Measurements from ENCODE around the gene GPS2.

GRCh38 chr17:7325031-7325528, 9.9 kb upstream of the GPS2 start:
- TF ChIP-seq POLR2A (IDR thresholded peaks at IDR 0.05; ENCODE audit: low read depth, low read length): no peak
- no peak for TF ChIP-seq CTCF (IDR thresholded peaks at IDR 0.05 in 2 of 3, conservative IDR thresholded peaks at IDR 0.05 in 1 of 3; ENCODE audit: control insufficient read depth in 2 of 3, extremely low read depth in 1 of 3, insufficient read depth in 1 of 3, low read depth in 3 of 3, low read length in 3 of 3)
- no peak for TF ChIP-seq ZNF384 (IDR thresholded peaks at IDR 0.05; ENCODE audit: borderline replicate concordance, low read depth, low read length)
- no peak for TF ChIP-seq POLR2AphosphoS2 (IDR thresholded peaks at IDR 0.05; ENCODE audit: low read depth, low read length)
- no peak for TF ChIP-seq EZH2 (IDR thresholded peaks at IDR 0.05; ENCODE audit: borderline replicate concordance, control insufficient read depth, low read depth, low read length)
- TF ChIP-seq ZNF592 (IDR thresholded peaks at IDR 0.05): no peak
- TF ChIP-seq RCOR1 (conservative IDR thresholded peaks at IDR 0.05; ENCODE audit: low read depth, low read length): no peak
- no peak for TF ChIP-seq SIN3A (IDR thresholded peaks at IDR 0.05; ENCODE audit: low read depth, low read length)
- no peak for TF ChIP-seq RAD21 (IDR thresholded peaks at IDR 0.05; ENCODE audit: insufficient read depth, low read depth, low read length)
- no peak for TF ChIP-seq BHLHE40 (IDR thresholded peaks at IDR 0.05; ENCODE audit: borderline replicate concordance in 1 of 2, low read depth in 2 of 2, low read length in 1 of 2)

Measured in GM12878 (cell line).